ENCODE data around the gene TMEM131. TPM values are rescaled to one million over a fixed set of nuclear protein-coding genes. Genes with fewer than 3 reads are reported as not detected.

TMEM131 gene
- total and polyA plus RNA-seq, 7 donors: 7.7 to 33.3 (median 20.1) TPM

- Histone ChIP-seq H3K9me3 (no peaks in the 10 kb centered on the region), H3K36me3 (ENCODE audit: insufficient read depth in 1 of 2, low read depth in 1 of 2) (no peaks in the 10 kb centered on the region), H3K27me3 (ENCODE audit: insufficient read depth in 3 of 3, low read length in 2 of 3) (no peaks in the 10 kb centered on the region), H3K4me3 (no peak overlapping the region), H3K27ac (no peak overlapping the region), H3K4me1 (peaks cover 24% of the 10 kb centered on the region)
- peak in 1 of 4 donors; percentile 58 for ATAC-seq
- WGBS, 3 donors: 75 to 92% (median 76%) methylated on average over 4 of the region's 4 CpGs
- intact Hi-C loops (cut with DNase I): no loop called here
- TF ChIP-seq, protein P1, sequence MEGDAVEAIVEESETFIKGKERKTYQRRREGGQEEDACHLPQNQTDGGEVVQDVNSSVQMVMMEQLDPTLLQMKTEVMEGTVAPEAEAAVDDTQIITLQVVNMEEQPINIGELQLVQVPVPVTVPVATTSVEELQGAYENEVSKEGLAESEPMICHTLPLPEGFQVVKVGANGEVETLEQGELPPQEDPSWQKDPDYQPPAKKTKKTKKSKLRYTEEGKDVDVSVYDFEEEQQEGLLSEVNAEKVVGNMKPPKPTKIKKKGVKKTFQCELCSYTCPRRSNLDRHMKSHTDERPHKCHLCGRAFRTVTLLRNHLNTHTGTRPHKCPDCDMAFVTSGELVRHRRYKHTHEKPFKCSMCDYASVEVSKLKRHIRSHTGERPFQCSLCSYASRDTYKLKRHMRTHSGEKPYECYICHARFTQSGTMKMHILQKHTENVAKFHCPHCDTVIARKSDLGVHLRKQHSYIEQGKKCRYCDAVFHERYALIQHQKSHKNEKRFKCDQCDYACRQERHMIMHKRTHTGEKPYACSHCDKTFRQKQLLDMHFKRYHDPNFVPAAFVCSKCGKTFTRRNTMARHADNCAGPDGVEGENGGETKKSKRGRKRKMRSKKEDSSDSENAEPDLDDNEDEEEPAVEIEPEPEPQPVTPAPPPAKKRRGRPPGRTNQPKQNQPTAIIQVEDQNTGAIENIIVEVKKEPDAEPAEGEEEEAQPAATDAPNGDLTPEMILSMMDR (IDR thresholded peaks at IDR 0.05): no peak
- DNase-seq: no peak
These were observed 32.4 kb upstream of the TMEM131 start for GRCh38 chr2:98028101-98028561.

DNA sequence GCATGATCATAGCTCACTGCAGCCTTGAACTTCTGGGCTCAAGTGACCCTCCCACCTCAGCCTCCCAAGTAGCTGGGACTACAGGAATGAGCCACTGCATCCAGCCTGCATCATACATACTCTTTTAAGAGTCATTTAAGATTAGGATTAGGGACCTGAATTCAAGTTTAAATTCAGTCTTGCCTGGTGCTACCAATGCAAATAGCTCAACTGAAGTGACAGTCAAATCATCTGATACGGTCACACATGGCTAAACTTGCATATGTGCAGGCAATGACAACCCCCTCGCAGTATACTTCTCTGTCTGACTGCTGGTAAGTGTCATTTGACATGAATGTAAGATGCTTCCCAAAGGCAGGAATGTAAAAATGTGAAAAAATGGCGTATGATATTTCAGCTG lies 31.8 kb upstream of the TMEM131 start:
- H3K27me3 ChIP-seq (ENCODE audit: insufficient read depth in 3 of 3, low read length in 2 of 3): no peaks in the 10 kb centered on the region
- no peak overlapping the region for H3K4me3 ChIP-seq
- intact Hi-C loops (cut with DNase I): no loop called here
- DNase-seq: no peak
- no peak for ATAC-seq
- H3K9me3 ChIP-seq: no peaks in the 10 kb centered on the region
- no peak overlapping the region for H3K27ac ChIP-seq
- H3K36me3 ChIP-seq (ENCODE audit: insufficient read depth in 1 of 2, low read depth in 1 of 2): no peaks in the 10 kb centered on the region
- WGBS, 3 donors: 68 to 87% (median 74%) methylated on average over 3 of the region's 3 CpGs
- H3K4me1 ChIP-seq: peaks cover 24% of the 10 kb centered on the region
- TF ChIP-seq, protein P1 (IDR thresholded peaks at IDR 0.05): no peak

GRCh38 chr2:98026927-98027522 lies 31.3 kb upstream of the TMEM131 start:
- TF ChIP-seq, protein P1 (IDR thresholded peaks at IDR 0.05): no peak
- peak overlapping the region; percentile 45 for H3K4me3 ChIP-seq
- H3K36me3 ChIP-seq (ENCODE audit: insufficient read depth in 1 of 2, low read depth in 1 of 2): no peaks in the 10 kb centered on the region
- intact Hi-C loops (cut with DNase I): no loop called here
- DNase-seq (no peak), ATAC-seq (peak in 3 of 4 donors; percentile 19 to 49 (median 43))
- no peaks in the 10 kb centered on the region for H3K9me3 ChIP-seq
- peaks cover 24% of the 10 kb centered on the region for H3K4me1 ChIP-seq
- H3K27me3 ChIP-seq (ENCODE audit: insufficient read depth in 3 of 3, low read length in 2 of 3): no peaks in the 10 kb centered on the region
- 41 to 60% (median 46%) methylated on average over 2 of the region's 2 CpGs for WGBS, 3 donors
- no peak overlapping the region for H3K27ac ChIP-seq

GRCh38 chr2:98026292-98026691 lies 30.5 kb upstream of the TMEM131 start:
- 27 to 43% (median 30%) methylated on average over 5 of the region's 5 CpGs for WGBS, 3 donors
- TF ChIP-seq, protein P1 (IDR thresholded peaks at IDR 0.05): no peak
- Histone ChIP-seq H3K27ac (peak overlapping the region; percentile 50), H3K27me3 (ENCODE audit: insufficient read depth in 3 of 3, low read length in 2 of 3) (no peaks in the 10 kb centered on the region), H3K9me3 (no peaks in the 10 kb centered on the region), H3K4me3 (peak overlapping the region; percentile 45), H3K36me3 (ENCODE audit: insufficient read depth in 1 of 2, low read depth in 1 of 2) (no peaks in the 10 kb centered on the region), H3K4me1 (peaks cover 24% of the 10 kb centered on the region)
- intact Hi-C loops (cut with DNase I): no loop called here
- ATAC-seq: peak; percentile 40 to 71 (median 55)
- DNase-seq: no peak

All from psoas muscle (tissue), 8 donors.